Hindlimb muscle (tissue), 1 donor: Measurements from ENCODE around the gene SPDYA. TPM values are rescaled to one million over a fixed set of nuclear protein-coding genes. Genes with fewer than 3 reads are reported as not detected.
A peak's percentile ranks its signal among the peaks of the same experiment; 100 is the strongest.
"Not testable (repeated sequence)": the region's sequence is repeated elsewhere in the genome, so short reads cannot be mapped to it uniquely, and the experiment has no call there.

Source experiments
- DNase-seq: peaks from one replicate; pipeline ENCODE4 v3.0.0-alpha.2; 2013
- polyA plus RNA-seq: library from polyadenylated mRNA; unstranded; fragments of 120-200 nt; gene quantifications from one replicate; pipeline ENCODE4 v1.2.1, GENCODE V29; 2013; ENCODE audit not compliant: insufficient read length

SPDYA gene
- 1.5 TPM for polyA plus RNA-seq

DNA sequence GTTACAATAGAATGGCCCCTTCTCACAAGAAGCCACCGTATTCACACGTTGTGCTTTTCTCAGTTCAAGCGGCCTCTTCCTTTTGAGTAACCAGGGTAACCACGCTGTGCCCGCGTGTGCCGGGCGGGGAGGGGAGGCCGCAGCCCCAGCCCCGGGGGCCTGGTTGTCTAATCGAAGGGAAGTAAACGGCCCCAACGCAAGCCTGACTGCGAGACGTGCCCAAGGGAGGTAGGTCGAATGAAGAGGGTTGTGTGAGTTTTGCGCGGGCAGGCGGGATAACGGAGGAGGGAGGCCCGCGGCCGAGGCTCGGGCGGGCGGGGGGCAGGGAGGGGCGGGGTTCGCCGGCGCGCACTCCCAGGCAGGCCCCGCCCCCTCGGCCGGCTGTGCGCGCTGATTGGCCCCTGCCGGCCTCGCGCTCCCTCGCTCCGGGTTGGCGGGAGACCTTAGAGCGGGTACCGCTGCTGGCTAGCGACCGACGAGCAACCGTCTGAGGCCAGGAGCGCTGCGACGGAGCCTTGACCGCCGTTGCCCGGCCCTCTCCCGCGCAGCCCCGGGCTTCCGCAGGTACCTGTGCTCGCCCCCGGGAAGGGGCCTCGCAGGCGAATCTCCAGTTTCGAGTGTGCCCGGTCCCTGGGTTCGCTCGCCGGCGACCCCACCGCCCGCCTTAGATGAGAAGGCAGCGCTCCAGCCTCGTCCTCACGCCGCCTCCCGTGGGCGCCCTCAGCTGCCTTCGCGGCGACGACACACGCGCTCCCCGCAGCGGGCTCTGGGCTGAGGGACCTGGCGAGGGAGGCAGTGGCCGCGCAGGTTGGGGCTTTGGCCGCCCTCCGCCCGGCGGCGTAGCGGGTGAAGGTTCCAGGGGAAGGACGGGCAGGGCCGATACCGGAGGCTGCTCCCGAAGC is at the start of gene SPDYA:
Gene SPDYA (plus strand): TSS at position 451 of the 902 bp plus-strand sequence. CDS start 5,181 bp downstream, outside the sequence.
- DNase-seq: peak; percentile 62

DNA sequence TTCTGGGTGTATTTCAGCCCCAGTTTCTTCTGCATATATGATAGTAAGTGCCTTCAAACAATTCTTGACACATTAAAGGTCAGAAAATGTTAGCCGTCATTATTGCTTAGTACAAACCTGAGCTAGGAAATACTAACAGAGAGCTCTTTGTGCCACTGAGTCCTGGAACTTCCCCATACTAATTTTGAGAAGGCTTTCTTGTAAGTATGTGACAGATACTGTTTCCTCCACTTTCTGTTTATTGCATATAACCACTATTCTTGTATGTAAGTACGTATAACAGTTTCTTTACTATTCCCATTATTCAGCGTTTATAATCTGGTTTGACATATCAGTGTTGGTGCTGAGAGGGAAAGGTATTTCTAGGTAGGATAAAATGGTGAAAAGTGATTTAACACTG is 49.2 kb upstream of the SPDYA start:
- no peak for DNase-seq

DNA sequence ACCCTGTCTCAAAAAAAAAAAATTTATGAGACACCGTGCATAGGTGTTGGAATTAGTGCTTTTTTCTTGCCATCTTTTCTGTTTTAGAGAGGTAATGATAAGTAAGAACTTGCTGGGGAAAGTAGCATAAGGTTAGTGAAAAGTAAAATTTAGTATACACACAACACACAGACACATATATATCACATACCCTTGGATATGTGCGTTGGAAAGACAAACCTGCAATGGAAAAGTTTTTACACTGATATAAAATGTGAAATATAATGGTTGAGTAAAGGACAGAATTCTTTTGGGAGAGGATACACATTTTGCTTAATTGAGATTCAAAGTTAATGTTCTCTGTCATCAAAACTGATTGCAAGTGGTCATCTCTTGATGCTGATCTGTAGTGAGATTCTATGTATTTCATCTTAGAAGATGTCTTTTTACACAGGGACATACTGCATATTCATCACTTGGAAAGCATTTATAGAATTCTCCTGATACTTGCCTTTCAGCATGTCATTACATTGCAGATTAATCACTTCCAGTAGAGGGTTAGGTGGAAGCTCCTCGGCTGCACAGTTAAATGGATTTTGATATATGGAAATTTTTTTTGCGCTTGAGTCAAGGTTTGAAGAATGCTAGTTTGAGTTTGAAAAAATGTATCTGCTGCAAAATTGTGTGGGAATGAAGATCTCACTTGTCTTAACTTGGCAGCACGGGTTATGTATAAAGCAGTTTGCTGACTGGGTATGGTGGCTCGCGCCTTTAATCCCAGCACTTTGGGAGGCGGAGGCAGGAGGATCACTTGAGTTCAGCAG is 45.5 kb upstream of the SPDYA start:
- DNase-seq: no peak

- no peak for DNase-seq
Observed at GRCh38 chr2:28766070-28766469, 44.6 kb upstream of the SPDYA start.

DNA sequence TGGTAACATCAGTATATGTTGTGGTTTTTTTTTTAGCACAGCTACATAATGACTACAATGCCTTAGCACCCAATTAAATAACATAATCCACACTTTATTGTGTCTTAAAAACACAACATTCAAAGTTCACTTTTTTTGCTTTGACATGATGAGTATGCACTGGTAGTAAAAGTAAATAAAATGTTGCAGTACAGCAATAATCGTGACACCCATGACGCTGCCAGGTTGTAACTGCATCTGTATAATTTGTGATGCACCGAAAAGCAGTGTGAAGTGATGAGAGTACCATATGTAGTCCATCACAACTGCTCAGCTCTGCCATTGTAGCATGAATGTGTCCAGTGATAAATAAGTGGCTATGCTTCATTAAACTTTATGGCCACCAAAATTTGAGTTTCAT is 43.3 kb upstream of the SPDYA start:
- no peak for DNase-seq

DNA sequence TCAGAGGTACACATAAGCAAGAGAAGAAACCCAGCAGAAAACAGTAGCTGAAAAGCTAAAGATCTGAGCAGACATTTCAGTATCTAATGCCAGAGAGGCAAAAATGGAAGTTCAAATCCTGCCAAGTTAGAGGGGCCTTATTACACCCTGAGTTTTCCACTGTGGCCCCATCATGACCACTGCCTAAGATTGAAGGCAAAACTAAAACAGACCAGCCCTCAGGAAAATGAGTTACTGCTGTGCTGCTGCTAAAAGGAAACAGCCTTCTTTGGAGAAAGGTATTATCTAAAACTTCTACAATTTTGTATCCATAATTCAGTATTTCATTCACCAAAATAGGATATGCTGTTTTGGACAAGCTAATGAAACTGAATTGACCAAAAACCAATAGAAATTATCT is 42.2 kb upstream of the SPDYA start:
- DNase-seq: no peak

GRCh38 chr2:28768952-28769351 is 41.7 kb upstream of the SPDYA start:
- no peak for DNase-seq

DNA sequence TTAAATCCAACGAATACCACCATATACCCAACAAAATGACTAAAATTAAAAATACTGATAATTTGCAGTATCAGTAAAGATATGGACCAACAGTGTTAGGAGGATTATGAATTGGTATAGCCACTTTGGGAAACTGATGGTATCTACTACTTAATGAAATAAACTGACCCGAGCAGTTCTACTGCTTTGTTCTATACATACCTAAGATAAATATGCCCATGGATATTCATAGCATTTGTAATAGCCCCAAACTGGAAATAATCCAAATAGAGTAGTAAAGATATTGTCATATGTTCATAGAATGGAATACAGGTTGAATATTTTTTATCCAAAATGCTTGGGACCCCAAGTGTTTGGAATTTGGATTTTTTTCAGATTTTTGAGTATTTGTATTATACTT is 38.3 kb upstream of the SPDYA start:
- DNase-seq: no peak

- DNase-seq: no peak
Observed at GRCh38 chr2:28776471-28776870, 34.2 kb upstream of the SPDYA start.

DNA sequence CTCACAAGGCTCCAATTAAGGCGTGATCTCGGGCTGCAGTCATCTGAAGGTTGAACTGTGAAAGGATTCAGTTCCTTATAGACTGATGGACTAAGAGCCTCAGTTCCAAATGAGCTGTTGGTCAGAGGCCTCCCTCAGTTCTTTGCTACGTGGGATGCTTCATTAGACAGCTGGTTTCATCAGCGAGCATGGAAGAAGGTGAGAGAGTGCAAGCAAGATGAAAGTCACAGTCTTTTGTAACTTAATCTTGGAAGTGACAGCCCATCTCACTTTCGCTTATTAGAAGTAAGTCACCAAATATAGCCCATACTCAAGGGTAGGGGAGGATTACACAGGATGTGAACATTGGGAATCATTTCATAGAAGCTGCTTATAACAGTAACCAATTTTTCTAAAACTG is 32.2 kb upstream of the SPDYA start:
- no peak for DNase-seq

DNA sequence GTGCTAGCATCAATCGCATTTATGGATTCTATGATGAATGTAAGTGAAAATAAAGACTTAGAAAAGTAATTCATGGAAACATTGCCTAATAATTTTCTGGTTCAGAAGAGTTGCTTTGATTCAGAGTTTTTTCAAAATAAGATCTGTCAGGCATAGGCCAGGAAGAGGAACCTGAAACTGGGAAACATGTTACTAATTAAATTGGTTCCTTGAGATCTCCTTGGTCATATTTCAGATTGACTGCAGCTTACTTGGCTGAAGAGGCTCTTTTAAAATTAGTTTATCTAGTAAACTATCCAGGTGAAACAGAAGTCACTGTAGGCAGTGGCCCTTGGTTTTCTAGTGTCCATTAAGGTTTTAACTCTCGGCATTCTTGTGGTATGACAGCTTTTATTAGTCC is 31.6 kb upstream of the SPDYA start:
- DNase-seq: no peak

DNA sequence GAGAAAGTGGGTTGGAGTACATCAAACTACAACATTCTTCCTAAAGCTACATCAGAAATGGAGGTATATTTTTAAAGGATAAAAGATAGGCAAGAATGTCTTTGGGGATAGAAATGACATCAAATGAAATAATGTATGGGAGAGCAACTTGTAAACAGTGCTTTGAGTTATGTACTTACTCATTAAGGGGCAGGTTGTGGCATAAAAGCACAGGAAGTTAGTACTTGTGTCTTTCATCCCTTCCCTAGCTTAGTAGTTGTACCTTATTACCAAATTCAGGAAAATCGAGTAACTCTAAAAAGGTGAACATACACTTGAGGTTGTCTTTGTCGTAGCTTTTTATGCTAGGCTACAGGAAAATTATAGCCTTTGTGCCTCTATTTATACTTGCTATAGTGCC is 30.1 kb upstream of the SPDYA start:
- no peak for DNase-seq

- no peak for DNase-seq
Observed at GRCh38 chr2:28782423-28782822, 28.2 kb upstream of the SPDYA start.

GRCh38 chr2:28784570-28784969 is 26.1 kb upstream of the SPDYA start:
- not testable (repeated sequence) for DNase-seq

DNA sequence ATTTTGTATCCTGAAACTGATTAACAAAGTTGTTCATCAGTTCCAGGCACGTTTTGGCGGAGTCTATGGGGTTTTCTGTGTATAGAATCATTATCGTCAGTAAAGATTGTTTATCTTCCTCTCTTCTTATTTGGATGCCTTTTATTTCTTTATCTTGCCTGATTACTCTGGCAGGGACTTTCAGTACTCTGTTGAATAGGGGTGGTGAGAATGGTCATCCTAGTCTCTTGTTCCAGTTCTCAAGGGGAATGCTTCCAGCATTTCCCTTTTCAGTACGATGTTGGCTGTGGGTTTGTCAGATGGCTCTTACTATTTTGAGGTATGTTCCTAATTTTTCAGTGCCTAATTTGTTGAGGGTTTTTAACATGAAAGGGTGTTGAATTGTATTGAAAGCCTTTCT is 14.0 kb upstream of the SPDYA start:
- no peak for DNase-seq

- DNase-seq: no peak
Observed at GRCh38 chr2:28801726-28802125, 8.9 kb upstream of the SPDYA start.

DNA sequence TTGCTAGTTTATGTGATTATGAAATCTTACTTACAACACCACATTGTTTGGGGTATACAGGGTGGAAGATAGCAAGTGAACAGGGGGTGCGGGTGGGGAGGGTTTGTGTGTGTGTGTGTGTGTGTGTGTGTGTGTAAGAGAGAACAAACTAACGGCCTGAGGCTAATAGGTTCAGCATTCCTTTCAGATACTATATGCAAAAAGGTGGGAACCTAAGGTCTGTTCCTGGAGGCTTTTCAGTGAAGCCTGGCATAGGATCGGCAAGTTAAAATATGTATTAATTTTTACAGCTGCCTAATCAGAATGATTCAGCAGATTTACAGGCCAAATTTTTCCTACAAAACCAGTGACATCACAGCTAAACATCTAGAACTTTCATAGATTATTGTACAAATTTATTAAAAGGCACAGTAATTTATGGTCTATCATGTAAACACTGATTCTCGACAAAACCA is 7.6 kb upstream of the SPDYA start:
- no peak for DNase-seq

DNA sequence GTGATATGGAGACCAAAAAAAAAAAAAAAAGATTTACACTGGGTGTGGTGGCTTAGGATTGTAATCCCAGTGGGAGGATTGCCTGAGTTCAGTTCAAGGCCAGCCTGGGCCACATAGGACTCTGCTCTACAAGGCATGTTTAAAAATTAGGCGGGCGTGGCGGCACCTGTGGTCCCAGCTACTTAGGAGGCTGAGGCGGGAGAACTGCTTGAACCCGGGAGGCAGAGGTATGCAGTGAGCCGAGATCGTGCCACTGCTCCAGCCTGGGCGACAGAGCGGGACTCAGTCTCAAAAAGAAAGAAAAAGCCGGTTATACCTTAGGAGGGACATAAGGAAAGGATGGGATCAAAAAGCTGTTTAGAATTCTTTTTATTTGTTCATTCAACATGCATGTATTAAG is 707 bp upstream of the SPDYA start:
- no peak for DNase-seq

- no peak for DNase-seq
Observed at GRCh38 chr2:28818053-28818452, 7.4 kb downstream of the SPDYA start.

GRCh38 chr2:28821295-28821958 is 10.8 kb downstream of the SPDYA start:
- DNase-seq: peak; percentile 54

GRCh38 chr2:28822036-28822435 is 11.4 kb downstream of the SPDYA start:
- DNase-seq: no peak

DNA sequence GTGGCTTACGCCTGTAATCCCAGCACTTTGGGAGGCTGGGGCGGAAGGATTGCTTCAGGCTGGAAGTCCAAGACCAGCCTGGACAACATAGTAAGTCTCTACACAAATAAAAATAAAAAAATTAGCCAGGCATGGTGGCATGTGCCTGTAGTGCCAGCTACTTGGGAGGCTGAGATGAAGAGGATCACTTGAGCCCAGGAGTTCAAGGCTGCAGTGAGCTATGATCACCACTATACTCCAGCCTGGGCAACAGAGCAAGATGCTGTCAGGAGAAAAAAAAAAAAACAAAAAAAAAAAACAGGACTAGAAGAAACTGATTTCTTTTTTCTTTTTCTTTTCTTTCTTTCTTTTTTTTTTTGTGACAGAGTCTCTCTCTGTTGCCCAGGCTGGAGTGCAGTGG is 13.6 kb downstream of the SPDYA start:
- DNase-seq: no peak

DNA sequence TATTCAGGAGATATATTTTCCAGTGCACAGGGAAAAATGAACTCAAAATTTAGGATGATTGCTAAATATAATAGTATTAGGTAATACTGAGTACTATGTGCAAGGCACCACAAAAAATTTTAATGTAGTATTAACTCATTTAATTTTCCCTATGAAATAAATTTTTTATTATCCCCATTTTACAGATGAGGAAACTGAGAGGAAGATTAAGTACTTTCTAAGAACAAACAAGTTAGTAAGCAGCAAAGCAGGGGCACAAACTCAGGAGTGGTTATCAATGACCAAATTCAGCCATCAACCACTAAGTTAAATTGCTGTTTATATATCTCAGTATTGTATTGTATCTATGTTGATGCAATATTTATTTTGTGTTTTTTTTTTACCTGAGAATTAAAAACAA is 14.2 kb downstream of the SPDYA start:
- DNase-seq: no peak
